ENCODE data around the gene MNAT1. TPM values are rescaled to one million over a fixed set of nuclear protein-coding genes. Genes with fewer than 3 reads are reported as not detected.

The MNAT1 gene
- total RNA-seq, 1 experiment from 2014 or later: 79.7 TPM

DNA sequence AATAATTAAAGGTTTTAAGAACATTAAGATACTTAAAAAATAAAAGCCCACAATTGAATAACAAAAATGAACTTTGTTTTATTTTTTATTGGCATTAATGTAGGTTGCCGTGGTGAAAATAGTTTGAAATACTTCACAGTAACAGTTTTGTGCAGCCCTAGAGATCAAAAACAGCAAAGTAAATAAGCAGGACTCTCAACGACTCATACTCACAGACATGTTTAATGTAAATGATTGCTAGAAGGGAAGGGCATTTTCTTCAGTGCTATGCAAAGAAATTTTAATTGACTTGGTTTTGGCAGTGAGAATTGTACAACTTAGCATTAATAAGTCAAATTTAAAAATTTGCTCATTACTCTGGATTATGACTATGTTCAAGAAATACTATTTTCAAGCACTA lies 230.3 kb downstream of the MNAT1 start:
- intact Hi-C loops (cut with micrococcal nuclease; ENCODE audit: unreplicated experiment): no loop called here
- H3K9me3 ChIP-seq (ENCODE audit: insufficient read depth, low read depth): no peaks in the 10 kb centered on the region
- POLR2A ChIA-PET (ENCODE audit: unreplicated experiment): interaction anchor here (0.6 kb wide), 1 partner anchor 244 kb away, joined by 11 read pairs; no protein-coding TSS in a partner anchor
- no peaks in the 10 kb centered on the region for H4K20me1 ChIP-seq (ENCODE audit: insufficient read depth)
- DNase-seq: no peak
- no peaks in the 10 kb centered on the region for H3K27me3 ChIP-seq (ENCODE audit: insufficient read depth, low read depth)
- no TSS peak for BruUV-seq (replicated peaks)
- H2AFZ ChIP-seq: no peak overlapping the region
- no peaks in the 10 kb centered on the region for H3K4me1 ChIP-seq (replicated peaks; ENCODE audit: insufficient read depth)
- no peak overlapping the region for H3K4me2 ChIP-seq
- no peaks in the 10 kb centered on the region for H3K79me2 ChIP-seq (ENCODE audit: low read depth)
- no peaks in the 10 kb centered on the region for H3K9me2 ChIP-seq (ENCODE audit: insufficient read depth)
- TF ChIP-seq CTCF (conservative IDR thresholded peaks at IDR 0.05) (no peak), EZH2 (IDR thresholded peaks at IDR 0.05; ENCODE audit: low read depth) (no peak)
- H3F3A ChIP-seq (ENCODE audit: insufficient read depth, low read depth): no peaks in the 10 kb centered on the region; the same call in none of the 2 replicates
- CTCF ChIA-PET: no interaction called here
- no peak overlapping the region for H3K4me3 ChIP-seq
- H3K27ac ChIP-seq: no peak overlapping the region
- no peaks in the 10 kb centered on the region for H3K36me3 ChIP-seq (ENCODE audit: low read depth)

DNA sequence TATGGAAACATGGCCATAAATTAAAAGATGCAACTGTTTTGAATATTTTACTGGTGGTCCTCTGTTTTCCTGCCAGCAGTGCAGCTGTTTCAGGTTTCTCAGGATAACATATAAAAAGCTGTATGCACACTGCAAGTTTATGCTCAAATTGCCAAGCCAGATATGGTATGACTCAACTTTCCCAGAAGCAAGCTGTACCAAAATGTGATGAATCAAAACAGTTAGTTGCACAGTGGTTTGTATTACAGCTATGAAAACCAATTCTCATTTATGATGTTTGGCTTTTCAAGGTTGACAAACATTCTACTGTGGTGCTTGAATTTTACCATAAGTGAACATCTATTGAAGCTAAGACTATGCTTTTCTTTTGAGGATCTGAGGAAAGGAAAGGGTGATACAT lies 230.8 kb downstream of the MNAT1 start:
- Histone ChIP-seq H3K4me2 (no peak overlapping the region), H3K4me3 (no peak overlapping the region), H3K4me1 (replicated peaks; ENCODE audit: insufficient read depth) (no peaks in the 10 kb centered on the region), H3K27me3 (ENCODE audit: insufficient read depth, low read depth) (no peaks in the 10 kb centered on the region), H3K27ac (no peak overlapping the region), H3K79me2 (ENCODE audit: low read depth) (no peaks in the 10 kb centered on the region), H3K36me3 (ENCODE audit: low read depth) (no peaks in the 10 kb centered on the region), H3K9me3 (ENCODE audit: insufficient read depth, low read depth) (no peaks in the 10 kb centered on the region), H3K9me2 (ENCODE audit: insufficient read depth) (no peaks in the 10 kb centered on the region), H4K20me1 (ENCODE audit: insufficient read depth) (no peaks in the 10 kb centered on the region), H3F3A (ENCODE audit: insufficient read depth, low read depth) (no peaks in the 10 kb centered on the region; the same call in none of the 2 replicates), H2AFZ (no peak overlapping the region)
- intact Hi-C loops (cut with micrococcal nuclease; ENCODE audit: unreplicated experiment): no loop called here
- no TSS peak for BruUV-seq (replicated peaks)
- ChIA-PET POLR2A (ENCODE audit: unreplicated experiment) (interaction anchor here (0.6 kb wide), 1 partner anchor 244 kb away, joined by 11 read pairs; no protein-coding TSS in a partner anchor), CTCF (interaction anchor here (0.6 kb wide), 1 partner anchor 138 kb away, joined by 4 read pairs; no protein-coding TSS in a partner anchor)
- TF ChIP-seq CTCF (conservative IDR thresholded peaks at IDR 0.05) (no peak), EZH2 (IDR thresholded peaks at IDR 0.05; ENCODE audit: low read depth) (no peak)
- DNase-seq: no peak

DNA sequence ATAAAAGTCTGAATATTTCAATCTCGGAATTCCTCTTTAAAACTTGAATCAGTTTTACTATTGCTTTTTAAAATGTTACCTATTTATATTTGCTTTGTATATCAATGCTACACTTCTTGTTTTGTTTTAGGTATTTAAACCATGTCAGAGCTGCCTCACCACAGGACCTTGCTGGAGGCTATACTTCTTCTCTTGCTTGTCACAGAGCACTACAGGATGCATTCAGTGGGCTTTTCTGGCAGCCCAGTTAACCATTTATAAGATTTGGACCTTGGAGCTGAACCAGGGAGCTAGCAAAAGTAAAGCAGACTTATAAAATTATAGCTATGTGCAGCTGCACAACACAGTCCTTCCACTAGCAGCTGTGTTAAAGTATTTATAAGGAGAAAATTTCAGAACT lies 233.5 kb downstream of the MNAT1 start:
- Histone ChIP-seq H3K27ac (no peak overlapping the region), H3K36me3 (ENCODE audit: low read depth) (peaks cover 7% of the 10 kb centered on the region; the same call in 1 of the 2 replicates), H3K79me2 (ENCODE audit: low read depth) (no peaks in the 10 kb centered on the region), H3K4me3 (no peak overlapping the region), H4K20me1 (ENCODE audit: insufficient read depth) (no peaks in the 10 kb centered on the region), H2AFZ (no peak overlapping the region), H3F3A (ENCODE audit: insufficient read depth, low read depth) (peaks cover 1% of the 10 kb centered on the region; the same call in 1 of the 2 replicates), H3K4me2 (no peak overlapping the region), H3K4me1 (replicated peaks; ENCODE audit: insufficient read depth) (no peaks in the 10 kb centered on the region), H3K27me3 (ENCODE audit: insufficient read depth, low read depth) (no peaks in the 10 kb centered on the region), H3K9me3 (ENCODE audit: insufficient read depth, low read depth) (no peaks in the 10 kb centered on the region), H3K9me2 (ENCODE audit: insufficient read depth) (no peaks in the 10 kb centered on the region)
- DNase-seq: no peak
- POLR2A ChIA-PET (ENCODE audit: unreplicated experiment): no interaction called here
- BruUV-seq (replicated peaks): no TSS peak
- CTCF ChIA-PET: no interaction called here
- TF ChIP-seq EZH2 (IDR thresholded peaks at IDR 0.05; ENCODE audit: low read depth): no peak
- TF ChIP-seq CTCF (conservative IDR thresholded peaks at IDR 0.05): no peak
- intact Hi-C loops (cut with micrococcal nuclease; ENCODE audit: unreplicated experiment): no loop called here

Data from PC-9 (cell line).